Astrocyte of the spinal cord (primary cell): ENCODE measurements around the gene TMEM30B.
A peak's percentile ranks its signal among the peaks of the same experiment; 100 is the strongest.

Source experiments
- DNase-seq: peaks from one replicate; pipeline ENCODE4 v3.0.0; 2011; ENCODE audit warnings: low read depth, low spot score
- H3K4me3 ChIP-seq: 2 replicates; pipeline ENCODE4 v1.5.1; 2011; ENCODE audit warnings: low read depth, mild to moderate bottlenecking, low read length, moderate library complexity
- in situ Hi-C: cut with HindIII; loops from 2 replicates; pipeline ENCODE4 v1.10.0; 2017; ENCODE audit warnings: low sequenced_read_pairs
- TF ChIP-seq, protein P1 (sequence below): IDR thresholded peaks from 2 replicates; pipeline ENCODE4 v1.5.1; 2012; ENCODE audit warnings: low read depth, mild to moderate bottlenecking, low read length, inconsistent platforms

The TMEM30B gene

DNA sequence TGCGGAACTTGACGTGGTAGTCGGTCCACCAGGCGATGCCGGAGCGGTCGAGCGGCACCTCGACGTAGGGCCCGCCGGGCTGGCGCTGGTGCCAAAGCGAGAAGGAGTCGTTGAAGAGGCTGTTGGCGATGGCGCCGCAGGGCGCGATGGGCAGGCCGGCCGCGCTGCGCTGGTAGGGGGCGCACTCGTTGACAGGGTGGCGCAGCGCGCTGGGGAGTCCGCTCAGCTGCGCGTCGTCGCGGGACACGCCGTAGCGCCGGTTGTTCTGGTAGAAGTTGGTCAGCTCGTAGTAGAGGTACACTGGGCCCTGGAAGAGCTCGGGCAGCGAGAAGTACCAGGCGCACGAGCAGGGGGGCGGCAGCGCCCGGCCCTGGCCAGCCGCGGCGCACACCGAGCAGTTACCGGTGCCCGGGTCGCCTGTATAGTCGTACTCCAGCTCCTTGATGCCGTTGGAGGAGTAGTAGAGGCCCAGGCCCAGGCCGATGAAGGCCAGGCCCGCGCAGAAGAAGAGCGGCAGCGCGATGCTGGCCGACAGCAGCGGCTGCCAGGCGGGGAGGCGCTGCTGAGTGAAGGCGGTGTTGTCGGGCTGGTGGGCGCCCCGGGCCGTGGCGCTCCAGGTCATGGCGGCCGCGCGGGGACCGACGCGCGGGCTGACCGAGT is 482 bp downstream of the TMEM30B start:
- peak overlapping the region; percentile 34 for H3K4me3 ChIP-seq
- peak; percentile 38 for DNase-seq
- TF ChIP-seq, protein P1, sequence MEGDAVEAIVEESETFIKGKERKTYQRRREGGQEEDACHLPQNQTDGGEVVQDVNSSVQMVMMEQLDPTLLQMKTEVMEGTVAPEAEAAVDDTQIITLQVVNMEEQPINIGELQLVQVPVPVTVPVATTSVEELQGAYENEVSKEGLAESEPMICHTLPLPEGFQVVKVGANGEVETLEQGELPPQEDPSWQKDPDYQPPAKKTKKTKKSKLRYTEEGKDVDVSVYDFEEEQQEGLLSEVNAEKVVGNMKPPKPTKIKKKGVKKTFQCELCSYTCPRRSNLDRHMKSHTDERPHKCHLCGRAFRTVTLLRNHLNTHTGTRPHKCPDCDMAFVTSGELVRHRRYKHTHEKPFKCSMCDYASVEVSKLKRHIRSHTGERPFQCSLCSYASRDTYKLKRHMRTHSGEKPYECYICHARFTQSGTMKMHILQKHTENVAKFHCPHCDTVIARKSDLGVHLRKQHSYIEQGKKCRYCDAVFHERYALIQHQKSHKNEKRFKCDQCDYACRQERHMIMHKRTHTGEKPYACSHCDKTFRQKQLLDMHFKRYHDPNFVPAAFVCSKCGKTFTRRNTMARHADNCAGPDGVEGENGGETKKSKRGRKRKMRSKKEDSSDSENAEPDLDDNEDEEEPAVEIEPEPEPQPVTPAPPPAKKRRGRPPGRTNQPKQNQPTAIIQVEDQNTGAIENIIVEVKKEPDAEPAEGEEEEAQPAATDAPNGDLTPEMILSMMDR, result peak; percentile 28
- in situ Hi-C loops, result no loop called here

DNA sequence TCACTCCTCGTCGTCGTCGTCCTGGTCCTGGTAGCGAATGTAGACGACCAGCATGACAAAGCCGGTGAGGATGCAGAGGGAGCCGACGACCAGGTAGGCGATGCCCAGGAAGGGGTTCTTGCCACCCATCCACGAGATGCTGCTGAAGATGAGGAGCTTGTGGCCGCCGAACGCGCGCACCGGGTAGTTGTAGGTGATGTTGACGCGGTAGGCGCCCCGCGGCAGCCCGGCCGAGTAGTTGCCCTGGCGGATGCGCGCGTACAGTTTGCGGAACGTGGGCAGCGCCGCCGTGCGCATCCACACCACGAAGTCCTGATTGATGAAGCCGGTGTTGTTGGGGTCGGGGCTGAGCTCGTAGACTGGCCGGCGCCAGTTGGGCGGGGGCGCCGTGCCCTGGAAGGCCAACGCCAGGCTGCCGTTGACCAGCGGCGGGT is 1.0 kb downstream of the TMEM30B start:
- in situ Hi-C loops, result no loop called here
- peak overlapping the region; percentile 34 for H3K4me3 ChIP-seq
- TF ChIP-seq, protein P1, result no peak
- DNase-seq, result no peak

DNA sequence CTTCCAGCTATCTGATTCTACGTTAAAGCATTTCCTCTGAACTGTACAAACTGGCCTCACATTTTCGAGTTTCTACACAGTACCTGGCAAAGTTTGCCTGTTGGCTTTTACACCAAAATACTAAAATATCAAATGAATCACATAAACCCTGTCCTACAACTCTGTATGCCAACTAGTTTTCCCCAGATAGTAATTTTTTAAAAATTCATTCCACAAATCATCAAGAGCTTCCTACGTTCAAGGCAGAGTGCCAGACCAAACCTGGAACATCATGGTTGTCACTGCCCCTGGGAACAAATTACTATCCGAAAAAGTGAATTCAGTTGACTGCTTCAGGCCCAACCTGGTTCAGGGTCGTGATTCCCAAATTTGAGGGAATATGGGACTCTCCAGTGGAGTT is 2.1 kb downstream of the TMEM30B start:
- no peak for DNase-seq
- in situ Hi-C loops, result no loop called here
- TF ChIP-seq, protein P1, result no peak
- H3K4me3 ChIP-seq, result no peak overlapping the region

DNA sequence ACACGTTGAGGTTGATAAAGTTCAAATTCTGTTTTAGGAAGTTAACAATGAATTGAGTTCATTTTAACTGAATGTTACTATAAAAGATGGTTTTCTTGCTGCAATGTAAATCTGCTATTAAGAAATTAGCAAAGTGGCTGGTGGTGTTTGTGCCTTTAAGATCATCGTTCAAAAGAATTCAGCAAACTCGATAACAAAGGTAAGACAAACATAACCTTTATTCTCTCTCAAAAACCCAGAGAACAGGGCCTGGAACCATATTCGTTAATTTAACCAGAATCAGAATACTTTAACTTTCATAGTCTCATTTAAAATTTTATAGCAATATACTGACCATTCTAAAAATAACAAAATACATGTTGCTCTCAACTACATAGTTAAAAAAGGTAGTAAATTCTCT is 3.4 kb downstream of the TMEM30B start:
- in situ Hi-C loops, result no loop called here
- TF ChIP-seq, protein P1, result no peak
- H3K4me3 ChIP-seq, result no peak overlapping the region
- no peak for DNase-seq

DNA sequence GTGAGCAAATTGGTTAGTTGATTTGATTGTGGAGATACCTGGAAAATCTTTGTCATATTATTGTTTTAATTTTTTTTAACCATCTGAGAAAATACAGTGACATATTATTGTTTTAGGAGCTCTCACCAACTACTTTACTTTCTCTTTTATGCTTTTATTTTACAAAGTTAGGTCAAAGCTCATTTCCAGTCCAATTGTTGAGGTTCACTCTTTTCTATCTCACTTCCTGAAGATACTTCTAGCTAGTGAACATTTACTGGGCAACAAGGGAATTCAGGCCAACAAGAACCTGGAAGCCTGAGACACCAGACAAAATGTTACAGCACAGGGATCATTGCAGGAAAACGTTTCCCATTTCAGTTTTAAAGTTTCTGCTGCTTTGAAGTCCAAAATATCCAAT is 3.9 kb downstream of the TMEM30B start:
- DNase-seq, result no peak
- H3K4me3 ChIP-seq, result no peak overlapping the region
- TF ChIP-seq, protein P1, result no peak
- in situ Hi-C loops, result no loop called here

DNA sequence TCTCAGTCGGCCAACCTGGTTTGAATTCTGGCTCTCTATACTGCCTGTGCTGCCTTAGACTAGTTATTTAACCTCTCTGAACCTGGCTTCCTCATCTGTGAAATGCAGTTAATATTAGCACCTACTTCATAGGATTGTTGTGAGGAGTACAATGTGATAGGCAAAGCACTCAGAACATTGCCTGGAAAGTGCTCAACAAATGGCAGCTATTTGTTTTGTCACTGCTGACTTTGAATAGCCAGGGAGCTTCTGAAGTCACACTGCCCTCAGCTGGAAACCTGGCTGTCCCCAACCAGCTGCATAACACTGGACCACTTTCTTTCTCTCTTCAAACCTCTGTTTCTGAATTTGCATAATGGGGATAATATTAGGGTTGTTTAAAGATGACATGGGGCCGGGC is 9.6 kb downstream of the TMEM30B start:
- DNase-seq, result no peak
- TF ChIP-seq, protein P1, result no peak
- in situ Hi-C loops, result no loop called here
- H3K4me3 ChIP-seq, result no peak overlapping the region
